ENCODE results near the gene OR10AD1.

OR10AD1 gene

DNA sequence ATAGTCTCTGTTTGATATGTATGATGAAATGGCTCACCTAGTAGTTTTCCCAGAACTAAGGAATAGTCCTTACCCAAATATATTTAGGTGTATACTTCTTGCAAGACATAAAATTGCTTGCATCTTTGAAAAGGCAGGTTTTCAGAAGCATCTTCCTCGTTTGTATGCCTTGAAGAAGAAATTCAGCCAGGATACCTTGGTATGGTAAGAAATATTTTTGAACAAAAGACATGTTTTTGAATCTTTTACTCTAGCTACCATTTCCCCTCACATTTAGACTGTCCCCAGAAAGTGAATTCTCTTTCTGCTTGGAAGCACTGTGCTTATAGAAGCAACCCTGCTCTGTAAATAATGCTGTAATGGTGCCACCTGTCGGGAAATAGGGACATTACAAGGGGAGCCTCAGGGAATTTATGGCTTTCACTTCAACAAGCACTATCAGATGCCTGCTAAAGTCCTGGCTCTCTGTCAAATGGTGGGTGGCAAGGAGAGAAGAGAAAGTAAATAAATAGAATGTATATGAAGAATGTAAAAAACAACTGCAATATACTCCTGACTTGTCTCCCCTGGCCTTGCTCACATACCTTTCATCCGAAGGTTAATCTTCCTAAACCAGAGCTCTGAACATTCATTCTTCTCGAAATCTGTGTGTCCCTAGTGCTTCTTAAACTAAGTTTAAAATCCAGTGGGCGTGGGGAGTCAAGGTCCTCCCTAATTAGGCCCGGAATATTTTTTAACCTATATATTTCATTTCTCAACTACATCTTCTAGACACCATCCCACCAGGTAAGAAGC lies 13.6 kb downstream of the OR10AD1 start:
- DNase-seq: peak; percentile 70

DNA sequence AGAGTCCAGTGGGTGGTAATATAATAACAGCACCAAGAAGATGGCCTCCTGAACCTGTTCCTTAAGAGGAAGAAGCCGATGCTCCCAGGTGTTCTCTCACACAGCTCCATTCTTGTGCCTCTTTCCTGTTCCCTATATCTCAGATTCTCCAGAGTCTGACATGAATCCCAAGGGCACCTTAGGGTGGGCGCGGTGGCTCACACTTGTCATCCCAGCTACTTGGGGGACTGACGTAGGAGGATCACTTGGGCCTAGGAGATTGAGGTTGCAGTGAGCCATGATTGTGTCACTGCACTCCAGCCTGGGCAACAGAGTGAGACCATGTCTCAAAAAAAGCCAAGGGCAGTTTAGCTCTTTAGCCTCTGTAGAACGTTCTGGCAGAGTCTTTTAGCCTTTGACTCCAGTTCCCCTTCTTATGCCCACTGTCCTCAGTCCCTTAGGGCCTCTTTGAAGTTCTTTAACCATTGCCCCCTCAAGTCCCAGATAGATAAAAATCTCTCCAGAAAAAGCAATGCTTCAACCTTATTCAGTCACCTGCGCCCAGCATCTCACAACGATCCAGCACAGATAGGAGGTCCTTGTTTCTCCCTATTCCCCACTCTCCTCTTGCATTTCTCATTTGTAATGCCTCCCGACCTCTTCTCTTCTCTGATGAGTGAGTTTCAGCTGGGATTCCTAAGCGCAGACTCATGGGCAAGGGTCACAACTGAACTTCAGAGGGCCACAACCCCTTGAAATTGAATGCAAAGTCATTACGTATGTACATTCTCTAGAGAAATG lies 15.0 kb downstream of the OR10AD1 start:
- no peak for DNase-seq

DNA sequence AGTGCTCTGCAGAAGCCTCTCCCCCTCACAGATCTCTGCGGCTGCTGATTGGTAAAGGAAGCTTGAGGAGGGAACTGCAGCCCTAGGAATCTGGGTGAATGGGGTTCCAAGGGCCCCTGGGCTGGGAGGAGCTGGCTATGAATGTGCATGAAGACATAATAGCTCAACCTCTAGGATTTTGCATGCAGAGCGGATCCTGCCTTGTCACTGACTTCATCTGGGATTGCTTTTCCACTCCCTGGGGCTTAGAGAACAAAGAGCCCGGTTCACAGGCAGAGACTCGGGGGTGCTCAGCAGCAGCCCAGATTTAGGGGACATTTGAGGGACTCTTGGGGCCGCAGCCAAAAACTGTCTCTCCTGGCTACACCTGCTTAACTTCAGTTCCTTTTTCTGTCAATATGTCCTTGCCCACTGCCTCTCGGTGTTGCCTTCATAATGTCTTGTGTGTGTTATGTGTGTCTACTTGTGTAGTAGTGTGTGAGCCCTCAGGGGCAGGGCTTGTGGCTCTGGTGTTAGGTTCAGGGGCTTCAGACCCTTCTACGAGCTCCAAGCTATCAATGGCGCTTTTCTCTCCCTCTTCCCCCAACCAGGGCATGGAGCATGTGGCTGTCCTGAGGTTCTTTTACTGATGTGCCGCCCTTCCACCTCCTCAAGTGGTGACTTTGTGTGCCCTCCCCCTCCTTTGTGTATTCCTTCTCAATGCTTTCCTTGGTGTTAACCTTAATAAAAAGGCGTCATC lies 17.7 kb downstream of the OR10AD1 start:
- no peak for DNase-seq

DNA sequence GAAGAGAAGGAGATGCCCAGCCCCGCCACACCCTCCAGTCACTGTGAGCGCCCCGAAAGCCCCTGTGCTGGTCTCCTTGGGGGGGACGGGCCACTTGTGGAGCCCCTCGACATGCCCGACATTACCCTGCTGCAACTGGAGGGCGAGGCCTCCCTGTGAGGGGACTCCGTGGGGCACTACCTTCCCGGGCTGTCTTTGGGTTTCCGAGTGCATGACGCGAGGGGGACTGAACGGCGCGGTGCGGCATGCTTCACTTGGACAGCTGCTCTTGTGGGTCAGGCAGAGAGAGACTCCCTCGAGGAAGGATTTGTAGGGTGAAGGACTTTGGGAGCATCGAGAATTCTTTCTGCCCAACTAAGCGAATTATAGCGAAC lies 18.6 kb downstream of the OR10AD1 start:
- no peak for DNase-seq

DNA sequence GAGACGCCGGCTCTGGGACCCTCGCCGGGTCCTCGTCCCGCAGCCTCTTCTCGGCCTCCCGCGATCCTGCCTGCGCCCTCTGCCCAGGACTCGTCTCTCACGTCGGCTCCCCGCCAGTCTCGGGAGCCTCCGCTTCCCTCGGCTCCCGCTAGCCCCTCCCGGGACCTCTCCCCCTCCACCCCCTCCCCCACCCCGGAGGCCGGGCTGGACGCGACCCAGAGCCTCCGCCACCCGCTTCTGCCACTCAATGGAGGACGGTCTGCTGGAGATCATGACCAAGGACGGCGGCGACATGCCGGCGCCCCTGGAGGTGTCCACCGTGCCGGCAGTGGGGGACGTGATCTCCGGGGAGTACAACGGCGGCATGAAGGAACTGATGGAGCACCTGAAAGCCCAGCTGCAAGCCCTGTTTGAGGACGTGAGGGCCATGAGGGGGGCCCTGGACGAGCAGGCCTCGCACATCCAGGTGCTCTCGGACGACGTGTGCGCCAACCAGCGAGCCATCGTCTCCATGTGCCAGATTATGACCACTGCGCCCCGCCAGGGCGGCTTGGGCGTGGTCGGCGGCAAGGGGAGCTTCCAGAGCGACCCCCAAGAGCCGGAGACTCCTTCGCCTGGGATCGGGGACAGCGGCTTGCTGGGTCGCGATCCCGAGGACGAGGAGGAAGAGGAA lies 19.1 kb downstream of the OR10AD1 start:
- no peak for DNase-seq

DNA sequence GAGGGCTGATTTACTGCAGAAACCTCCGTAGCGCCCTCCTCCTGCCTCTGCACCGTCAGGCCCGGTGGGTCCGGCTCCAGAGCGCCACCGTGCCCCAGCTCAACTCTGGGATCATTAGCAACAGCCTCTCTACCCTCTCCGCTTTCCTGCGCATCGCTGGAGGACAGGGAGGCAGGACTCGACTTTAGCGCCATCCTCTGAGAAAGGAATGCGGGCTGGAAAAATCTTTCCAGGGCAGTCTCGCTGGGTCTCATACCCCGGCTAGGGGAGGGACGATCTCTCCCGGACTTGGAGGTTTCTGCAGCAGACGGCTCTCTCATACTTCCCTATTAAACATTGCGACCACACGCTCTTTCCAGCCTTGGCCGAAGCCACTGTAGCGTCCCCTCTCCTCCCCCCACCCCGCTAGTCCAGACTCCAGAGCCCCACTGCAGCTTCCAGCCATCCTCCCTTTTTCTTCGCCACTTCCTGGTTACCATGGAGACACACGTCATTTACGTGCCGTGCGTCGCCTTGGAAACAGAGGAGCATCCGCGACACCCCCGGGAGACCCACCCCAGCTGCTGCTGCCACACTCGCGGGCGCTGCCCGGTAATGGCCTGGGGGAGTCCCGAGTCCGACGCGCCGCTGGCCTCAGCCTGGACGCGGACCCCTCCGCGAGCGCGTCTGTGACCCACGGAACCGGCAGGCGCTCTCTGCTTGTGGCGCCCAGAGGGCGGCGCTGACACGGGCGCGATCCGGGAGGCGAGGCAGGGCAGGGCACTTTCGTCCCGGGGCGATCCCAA lies 19.8 kb downstream of the OR10AD1 start, which contains the start of gene CCDC184:
TSS of gene CCDC184 (plus strand) at position 554 of the 785 bp plus-strand sequence. CDS start 479 bp downstream, outside the sequence.
- DNase-seq: peak; percentile 70

DNA sequence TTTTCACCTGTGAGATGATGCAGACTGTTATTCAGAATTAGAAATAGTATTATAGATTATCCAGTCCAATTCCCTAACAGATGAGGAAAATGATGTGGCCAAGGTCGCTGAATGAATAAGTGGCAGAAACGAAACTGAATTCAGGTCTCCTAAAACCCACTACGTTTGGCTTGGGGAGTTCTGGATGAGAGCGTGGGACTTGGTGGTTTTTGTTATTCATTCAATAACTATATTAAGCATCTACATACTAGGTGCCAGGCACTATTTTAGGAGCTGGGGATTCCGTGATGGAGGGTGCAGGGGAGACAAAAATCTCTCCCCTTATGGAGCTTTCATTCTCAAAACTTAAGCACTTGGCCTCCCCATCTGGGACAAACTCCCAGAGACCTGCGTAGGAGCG lies 20.5 kb downstream of the OR10AD1 start:
- no peak for DNase-seq

DNA sequence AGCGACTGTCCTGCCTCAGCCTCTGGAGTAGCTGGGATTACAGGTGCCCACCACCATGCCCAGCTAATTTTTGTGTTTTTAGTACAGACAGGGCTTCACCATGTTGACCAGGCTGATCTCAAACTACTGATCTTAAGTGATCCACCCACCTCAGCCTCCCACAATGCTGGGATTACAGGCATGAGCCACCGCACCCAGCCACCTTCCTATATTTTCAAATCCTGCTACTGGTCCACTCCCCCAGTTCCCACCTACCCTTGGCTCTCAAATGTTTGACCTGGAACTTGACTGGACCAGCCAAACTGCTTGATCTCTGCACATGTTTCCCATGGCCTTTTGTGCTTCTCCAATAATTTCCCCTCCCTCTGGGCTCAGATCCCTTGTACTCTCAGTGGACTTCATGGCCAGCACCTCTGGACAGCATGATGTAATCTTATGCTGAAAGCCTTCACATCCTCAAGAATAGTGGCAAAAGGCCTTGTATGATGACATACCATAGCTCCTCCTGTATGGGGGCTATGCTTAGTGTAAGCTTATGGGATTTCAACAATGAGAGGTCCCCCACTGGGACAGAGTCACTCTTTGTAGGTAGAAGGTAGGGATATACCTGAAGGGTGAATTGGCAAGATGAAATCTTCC lies 22.1 kb downstream of the OR10AD1 start:
- DNase-seq: no peak

DNA sequence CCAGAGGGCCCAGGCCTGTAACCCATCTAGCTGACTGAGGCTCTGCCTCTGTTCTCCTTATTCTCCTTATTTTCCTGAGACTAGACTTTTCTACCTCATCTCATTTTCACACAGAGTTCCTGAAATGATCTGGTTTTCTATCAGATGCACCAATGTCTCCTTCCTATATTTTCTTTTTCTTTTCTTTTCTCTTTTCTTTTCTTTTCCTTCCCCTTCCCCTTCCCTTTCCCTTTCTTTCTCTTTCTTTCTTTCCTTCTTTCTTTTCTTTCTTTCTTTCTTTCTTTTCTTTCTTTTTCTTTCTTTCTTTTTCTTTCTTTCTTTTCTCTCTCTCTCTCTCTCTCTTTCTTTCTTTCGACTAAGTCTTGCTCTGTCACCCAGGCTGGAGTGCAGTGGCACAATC lies 22.7 kb downstream of the OR10AD1 start:
- DNase-seq: no peak

DNA sequence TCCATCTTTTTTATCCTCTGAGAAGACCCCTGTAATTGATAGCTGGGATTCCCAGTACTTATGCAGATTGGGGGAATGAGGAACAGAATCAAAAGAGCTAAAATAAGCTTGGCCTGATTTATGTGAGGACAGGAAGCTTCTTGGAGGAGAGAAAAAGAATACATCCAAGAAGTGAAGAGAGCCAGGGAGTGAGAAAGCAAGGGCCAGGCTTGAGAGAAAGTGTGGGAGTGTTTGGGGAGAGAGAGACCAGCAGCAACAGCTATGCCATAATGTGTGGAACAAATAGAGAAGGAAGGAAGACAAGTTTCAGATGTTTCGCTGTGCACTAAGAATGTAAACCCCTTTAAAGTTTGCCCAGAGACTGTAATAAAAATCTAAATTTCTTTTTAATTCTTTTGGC lies 23.6 kb downstream of the OR10AD1 start:
- no peak for DNase-seq

DNA sequence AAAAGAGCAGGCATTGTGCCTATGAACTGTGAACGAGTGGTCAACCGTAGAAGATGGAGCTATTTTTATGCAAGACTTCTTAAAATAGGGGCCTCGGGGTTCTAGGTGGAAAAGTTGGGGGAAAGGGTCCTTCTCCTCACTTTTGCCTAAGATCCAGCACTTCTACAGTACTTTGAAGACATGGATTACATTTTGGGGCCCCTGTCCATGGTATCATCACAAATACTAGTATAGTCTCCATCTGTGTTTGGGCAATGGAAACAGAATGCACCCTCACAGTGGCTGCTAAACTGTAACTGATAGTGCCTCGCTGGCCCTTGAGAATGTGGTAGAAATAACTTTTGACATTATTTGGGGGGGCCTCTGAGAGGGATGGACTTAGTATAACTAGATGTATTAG lies 25.1 kb downstream of the OR10AD1 start:
- no peak for DNase-seq

DNA sequence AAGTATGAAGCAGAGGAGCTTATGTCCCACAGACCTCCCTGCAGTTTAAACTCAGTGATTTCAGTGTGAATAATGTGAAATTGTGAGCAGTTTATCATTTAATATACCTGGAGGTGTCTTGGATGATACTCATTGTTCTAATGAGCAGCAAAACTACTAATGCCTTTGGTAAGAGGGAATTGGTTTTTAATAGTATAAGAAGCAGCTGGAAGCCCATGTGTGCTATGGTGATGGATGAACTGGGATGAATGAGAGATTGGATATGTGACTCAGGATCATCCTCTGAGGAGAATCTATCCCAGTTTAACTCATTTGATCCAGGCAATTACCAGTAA lies 26.7 kb downstream of the OR10AD1 start:
- DNase-seq: no peak

DNA sequence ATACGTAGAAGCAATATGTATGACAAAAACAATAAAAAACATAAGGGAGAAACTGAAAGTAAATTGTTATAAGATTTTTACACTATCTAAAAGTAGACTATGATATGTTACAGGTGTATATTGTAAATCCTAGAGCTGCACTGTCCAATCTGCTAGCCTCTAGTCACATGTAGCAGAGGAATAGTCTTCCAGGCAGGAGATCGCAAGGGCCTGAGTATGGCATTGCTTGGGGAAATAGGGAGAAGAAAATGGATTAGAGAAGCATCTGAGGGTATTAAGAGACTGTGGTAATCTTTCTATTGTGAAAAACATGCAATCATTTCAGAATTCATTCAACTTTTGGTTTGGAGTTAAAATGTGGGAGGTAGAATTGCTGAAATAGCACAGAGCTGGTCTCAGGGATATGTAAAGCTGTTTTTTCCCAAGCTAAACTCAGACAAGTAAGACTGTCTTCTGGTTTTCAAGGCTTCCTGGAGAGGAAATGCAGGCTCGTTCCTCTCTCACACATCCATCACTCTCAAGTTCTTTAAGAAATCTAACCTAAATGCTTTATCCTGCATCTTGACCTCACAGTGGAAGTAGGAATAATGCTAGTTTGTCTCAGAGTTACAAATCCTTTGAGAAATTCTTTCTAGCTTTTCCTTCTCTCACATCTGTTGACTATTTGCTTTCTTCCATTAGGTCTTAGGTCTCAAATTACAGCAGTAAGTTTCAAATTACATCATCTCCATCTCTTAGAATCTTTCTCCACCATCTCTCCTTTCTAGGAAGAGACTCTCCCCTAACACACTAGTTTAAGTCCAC lies 27.3 kb downstream of the OR10AD1 start:
- no peak for DNase-seq

DNA sequence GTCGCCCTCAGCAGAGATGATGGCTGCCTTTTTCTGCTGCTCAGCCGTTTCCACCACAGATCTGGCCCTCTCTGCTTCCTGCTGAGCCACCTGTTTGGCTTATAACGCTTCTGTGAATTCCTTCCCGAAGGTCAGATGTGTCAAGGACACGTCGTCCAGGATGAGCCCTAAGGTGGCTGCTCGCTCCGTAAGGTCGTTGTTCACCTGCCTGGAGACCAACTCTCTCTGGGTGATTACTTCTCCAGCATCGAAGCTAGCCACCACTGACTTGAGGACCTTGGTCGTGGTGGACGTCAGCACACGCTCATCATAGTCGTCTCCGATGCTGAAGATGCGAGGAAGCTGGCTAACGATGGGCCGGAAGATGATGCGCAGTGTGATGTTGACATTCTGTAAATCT lies 34.1 kb downstream of the OR10AD1 start:
- no peak for DNase-seq

DNA sequence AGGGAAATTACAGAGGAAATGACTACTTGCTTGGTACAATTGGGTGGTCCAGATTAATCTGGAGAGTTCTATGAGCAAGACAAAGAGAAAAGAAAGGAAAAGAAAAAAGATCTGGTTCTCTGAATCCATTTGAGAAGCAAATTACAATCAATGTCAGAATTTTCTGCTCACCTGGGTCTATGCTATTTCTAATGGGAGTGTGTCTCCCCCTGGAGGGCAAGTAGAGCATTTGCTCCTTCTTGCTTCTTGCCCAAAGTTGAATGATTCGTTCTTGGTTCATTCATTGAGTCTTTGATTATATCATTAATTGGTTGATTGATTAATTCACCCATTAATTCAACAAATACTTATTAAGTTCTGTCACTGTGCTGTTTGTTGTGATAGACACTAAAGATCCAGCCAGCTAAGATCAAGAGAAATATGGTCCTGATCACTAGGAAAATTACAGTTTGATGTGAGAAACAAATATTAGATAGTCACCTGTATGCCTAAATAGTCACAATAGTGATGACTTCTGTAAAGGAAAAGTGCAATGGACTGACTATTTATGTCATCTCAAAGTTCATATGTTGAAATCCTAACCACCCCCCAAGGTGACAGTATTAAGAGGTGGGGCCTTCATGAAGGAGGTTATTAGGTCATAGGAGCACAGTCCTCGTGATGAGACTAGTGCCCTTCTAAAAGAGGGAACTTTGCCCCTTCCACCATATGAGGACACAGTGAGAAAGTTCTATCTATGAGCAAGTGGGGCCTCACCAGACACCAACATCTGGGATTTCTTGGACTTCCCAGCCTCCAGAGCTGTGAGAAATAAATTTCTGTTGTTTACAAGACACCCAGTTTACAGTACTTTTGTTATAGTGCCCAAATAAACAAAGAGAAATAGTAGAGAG lies 37.8 kb downstream of the OR10AD1 start:
- DNase-seq: no peak

DNA sequence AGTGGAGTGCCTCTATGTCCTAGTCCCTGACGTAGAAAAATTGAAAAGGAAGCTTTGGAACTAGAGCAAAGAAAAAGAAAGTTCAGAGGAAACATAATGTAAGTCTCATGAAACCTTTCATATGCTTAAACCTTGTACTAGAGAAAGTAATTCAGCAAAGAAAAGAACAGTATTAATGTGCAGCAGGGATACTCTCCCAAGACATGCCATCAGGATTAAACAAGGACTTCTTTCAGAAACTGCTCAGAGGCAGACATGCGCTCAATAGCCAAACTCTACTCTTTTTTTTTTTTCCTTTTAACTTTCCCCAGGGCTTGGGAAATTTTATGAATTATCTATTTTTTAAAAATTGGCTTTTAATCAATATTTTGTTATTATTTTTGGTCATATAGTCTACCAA lies 38.6 kb downstream of the OR10AD1 start:
- DNase-seq: no peak

DNA sequence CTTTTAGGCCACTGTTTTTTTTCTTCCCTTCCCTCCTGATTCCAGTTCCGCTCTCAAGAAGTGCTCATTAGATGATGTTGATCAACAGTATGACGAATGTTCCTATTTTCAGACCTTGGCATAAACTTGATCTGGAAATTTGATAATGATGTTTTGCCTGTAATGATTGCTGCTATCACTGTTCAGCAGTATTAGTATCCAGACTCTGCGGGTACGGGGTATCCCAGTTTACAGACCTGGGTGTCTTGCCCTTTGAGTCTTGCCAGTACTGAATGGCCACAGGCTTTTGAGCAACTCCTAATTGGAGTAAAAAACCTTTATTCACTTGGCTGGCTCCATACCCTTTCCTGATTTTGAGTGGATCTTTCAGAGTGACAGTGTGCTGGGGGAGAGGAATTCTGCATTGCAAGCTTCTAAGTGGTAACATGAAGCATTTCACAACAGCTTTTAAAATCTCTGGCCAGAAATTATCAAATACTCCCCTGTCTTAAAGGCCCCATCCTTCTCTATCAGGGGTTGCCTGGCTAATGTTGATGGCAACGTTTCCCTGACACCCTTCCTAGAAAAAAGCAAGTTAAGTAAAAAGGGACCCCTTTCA lies 39.8 kb downstream of the OR10AD1 start:
- no peak for DNase-seq

DNA sequence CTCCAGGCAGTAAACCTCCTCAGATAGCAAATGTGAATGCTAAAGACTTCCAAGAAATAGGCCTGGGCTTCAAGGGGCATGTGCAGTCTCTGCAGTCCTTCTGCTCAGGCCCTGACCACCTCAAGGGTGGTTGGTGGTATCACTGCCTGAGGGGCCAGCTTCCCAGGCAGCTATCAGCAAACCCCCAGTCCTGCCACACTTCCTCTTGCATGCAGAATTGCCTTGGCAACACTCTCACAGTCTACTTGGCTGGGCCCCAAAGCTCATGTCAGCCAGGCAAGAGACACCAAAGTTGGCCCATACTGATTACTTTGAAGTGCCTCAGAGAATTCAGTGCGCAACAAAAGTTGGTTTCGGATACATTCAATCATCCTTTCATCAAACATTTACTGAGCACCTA lies 42.3 kb downstream of the OR10AD1 start:
- no peak for DNase-seq

DNA sequence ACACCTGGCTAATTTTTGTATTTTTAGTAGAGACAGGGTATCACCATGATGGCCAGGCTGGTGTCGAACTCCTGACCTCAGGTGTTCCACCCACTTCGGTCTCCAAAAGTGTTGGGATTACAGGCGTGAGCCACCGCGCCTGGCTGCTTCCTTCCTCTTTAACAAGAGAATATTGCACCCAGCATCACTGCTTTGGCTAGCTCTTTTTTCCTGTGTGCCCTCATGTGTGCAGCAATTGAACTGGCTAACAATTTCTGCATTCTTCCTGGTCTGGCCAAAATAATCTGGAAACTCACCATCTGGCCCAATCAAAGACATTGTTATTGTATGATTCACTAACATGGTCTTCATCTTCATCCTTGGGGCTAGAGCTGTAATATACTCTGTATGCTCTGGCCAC lies 43.0 kb downstream of the OR10AD1 start:
- no peak for DNase-seq

All from activated CD4-positive, CD25-positive, alpha-beta regulatory T cell treated with anti-CD3 and anti-CD28 coated beads, Interleukin-2, amount 50 U/mL, for 72 hours (primary cell).